ENCODE results near the gene UNCX.
A peak's percentile ranks its signal among the peaks of the same experiment; 100 is the strongest.

UNCX gene

GRCh38 chr7:1239803-1240516 lies 7.3 kb downstream of the UNCX start:
- no peak for DNase-seq (ENCODE audit: low read depth, low spot score)
- no peak overlapping the region for H3K4me3 ChIP-seq (ENCODE audit: low read length)

- no peak for DNase-seq (ENCODE audit: low read depth, low spot score)
Observed at GRCh38 chr7:1240517-1241257, 8.0 kb downstream of the UNCX start.

DNA sequence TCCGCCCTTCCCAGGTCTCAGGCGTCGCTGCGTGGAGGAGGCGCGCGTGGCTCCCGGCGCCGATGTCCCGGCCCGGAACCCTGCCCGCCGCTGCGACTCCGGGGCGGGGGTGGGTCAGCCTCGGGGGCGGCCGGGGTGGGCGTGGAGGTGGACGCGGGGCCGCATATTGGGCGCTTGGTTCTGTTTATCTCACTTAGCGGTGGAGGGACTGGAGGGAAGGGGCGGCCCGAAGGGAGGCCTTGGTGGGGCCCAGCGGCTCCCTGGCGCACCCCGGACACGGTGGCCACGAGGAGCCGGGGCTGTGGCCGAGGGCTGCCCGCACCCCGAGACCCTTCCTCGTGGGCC lies 8.6 kb downstream of the UNCX start:
- H3K4me3 ChIP-seq (ENCODE audit: low read length): no peak overlapping the region
- DNase-seq (ENCODE audit: low read depth, low spot score): no peak

More at GRCh38 chr7:1240517-1241257, 8.0 kb downstream of the UNCX start:
- no peak overlapping the region for H3K4me3 ChIP-seq (ENCODE audit: low read length)

- no peak overlapping the region for H3K4me3 ChIP-seq (ENCODE audit: low read length)
- no peak for DNase-seq (ENCODE audit: low read depth, low spot score)
Observed at GRCh38 chr7:1241603-1242255, 9.1 kb downstream of the UNCX start.

GRCh38 chr7:1242256-1242605 lies 9.6 kb downstream of the UNCX start:
- H3K4me3 ChIP-seq (ENCODE audit: low read length): no peak overlapping the region
- DNase-seq (ENCODE audit: low read depth, low spot score): no peak

- no peak for DNase-seq (ENCODE audit: low read depth, low spot score)
Observed at GRCh38 chr7:1242606-1243289, 10.1 kb downstream of the UNCX start.

GRCh38 chr7:1243290-1243963 lies 10.8 kb downstream of the UNCX start:
- DNase-seq (ENCODE audit: low read depth, low spot score): no peak
- no peak overlapping the region for H3K4me3 ChIP-seq (ENCODE audit: low read length)

More at GRCh38 chr7:1242606-1243289, 10.1 kb downstream of the UNCX start:
- H3K4me3 ChIP-seq (ENCODE audit: low read length): no peak overlapping the region

- no peak for DNase-seq (ENCODE audit: low read depth, low spot score)
- no peak overlapping the region for H3K4me3 ChIP-seq (ENCODE audit: low read length)
Observed at GRCh38 chr7:1243964-1244416, 11.3 kb downstream of the UNCX start.

DNA sequence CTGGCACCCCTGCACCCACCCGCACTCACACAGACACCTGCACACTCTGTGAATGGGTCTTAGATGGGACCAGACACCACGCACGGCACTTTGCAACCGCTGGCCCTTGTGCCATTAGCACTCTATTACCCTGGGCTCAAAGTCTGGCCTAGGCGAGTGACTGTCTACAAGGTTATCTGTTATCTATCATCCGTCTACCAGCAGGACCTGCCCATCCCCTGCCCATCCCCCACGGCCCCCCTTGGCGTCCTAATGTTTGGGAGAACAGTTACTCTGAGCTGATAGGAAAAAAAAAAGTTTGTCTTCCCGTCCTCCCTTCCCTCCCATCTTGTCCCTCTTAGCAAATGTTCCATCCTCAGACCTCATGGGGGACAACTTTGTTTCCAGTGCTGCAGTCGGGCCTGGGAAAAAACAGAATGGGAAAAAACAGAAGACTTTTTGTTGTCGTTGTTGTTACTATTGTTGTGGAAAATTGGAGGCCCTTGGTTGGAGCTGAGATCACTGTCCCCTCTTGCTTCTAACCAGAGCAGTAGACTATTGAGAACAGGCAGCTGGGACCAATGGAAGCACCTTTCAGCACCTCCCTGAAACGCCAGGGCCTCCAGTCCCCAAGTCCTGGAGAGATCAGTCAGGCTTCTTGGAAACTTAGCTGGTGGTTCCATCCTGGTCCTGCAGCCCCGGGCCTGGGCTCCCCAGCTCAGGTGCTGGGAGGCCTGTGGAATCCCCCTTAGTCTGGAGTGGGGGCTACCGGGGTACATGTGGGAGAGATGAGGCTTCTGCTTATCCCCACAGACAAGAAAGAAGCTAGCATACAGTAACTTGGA lies 12.2 kb downstream of the UNCX start:
- no peak overlapping the region for H3K4me3 ChIP-seq (ENCODE audit: low read length)
- DNase-seq (ENCODE audit: low read depth, low spot score): no peak

DNA sequence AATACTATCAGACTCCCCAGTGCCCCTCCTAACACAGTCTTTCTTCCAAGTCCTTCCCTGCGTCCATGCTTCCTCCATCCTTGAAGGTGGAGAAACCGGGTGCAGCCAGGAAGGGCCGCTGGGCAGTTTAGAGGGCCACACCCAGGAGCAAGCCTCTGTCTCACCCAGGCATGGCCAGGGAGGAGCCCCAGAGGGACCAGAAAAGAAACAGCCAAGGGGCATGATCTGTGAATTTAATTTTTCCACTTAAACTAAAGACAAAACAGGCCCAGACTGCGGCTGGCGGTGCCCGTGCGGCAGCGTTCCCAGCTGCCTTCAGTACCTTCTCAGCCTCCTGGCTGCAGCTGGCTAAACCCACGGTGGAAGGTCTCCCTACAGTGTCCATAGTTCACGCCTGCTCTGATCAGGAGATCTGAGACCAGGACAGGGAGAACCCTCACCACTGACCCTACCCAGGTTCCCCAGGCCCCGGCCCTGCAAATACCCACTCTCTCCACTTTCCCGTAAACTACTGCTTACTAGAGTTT lies 12.9 kb downstream of the UNCX start:
- DNase-seq (ENCODE audit: low read depth, low spot score): no peak

DNA sequence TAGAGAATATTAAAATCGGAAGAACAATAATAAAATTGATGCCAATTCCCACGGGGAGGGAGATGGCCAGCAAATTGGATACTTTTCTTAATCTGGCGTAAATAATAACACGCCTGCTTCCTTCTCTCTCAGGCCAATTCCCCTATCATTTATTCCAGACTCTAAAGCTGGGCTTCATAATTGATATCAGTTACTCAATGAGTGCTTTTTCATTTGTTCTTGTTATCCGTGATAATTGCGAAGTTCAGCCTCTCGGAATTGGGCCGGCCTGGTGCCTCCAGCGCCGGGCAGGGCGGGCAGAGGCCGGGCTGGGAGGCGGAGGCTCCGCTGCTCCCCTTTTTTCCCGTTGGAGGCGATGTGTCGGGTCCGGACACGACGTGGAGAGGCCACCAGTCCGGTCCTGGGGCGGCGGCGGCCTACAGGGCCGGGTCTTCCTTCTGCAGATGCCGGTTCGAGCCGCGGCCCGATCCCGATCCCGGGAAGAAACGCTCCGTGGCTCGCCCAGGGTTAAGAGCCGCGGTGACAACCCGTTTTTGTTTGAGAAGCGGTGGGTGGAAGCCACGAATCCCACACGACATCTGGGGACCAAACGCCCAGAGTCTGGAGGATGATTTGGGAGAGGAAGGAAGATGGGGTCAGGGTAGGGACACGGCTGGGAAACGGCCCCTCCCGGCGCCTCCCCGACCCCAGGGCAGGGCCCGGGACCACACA lies 13.6 kb downstream of the UNCX start:
- no peak overlapping the region for H3K4me3 ChIP-seq (ENCODE audit: low read length)
- no peak for DNase-seq (ENCODE audit: low read depth, low spot score)

More for the DNA sequence above, 12.9 kb downstream of the UNCX start:
- H3K4me3 ChIP-seq (ENCODE audit: low read length): no peak overlapping the region

DNA sequence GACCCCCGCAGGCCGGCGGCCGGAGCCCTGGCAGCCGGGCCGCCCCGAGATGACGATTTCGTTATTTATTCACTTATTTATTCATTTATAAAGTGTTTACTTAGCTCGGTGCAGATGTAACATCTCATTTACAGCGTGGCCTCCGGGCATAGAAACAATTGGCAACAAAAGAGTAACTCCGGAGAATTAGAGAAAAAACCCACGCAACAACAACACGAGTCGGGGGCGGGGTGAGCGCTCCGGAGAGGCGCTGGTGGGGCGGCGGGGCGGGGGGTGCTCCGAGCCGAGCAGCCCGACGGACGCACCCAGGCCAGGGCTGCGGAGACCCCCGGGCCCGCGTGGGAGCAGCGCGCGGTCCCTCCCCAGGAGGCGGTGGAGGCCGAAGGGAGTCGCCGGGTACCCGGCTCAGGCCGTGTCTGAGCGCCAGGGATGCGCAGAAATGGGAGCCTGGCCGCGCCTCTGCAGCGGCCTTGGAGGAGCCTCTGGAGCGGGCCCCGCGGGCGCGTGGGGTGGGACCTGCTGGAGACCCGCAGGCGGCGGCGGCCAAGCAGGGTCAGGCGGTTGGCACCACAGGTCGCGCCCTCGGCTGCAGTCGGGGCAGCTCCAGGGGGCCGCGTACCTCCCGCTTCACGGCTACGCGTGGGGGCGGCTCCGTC lies 14.3 kb downstream of the UNCX start:
- no peak overlapping the region for H3K4me3 ChIP-seq (ENCODE audit: low read length)
- DNase-seq (ENCODE audit: low read depth, low spot score): no peak

- H3K4me3 ChIP-seq (ENCODE audit: low read length): no peak overlapping the region
- DNase-seq (ENCODE audit: low read depth, low spot score): peak; percentile 17
Observed at GRCh38 chr7:1247527-1248041, 14.9 kb downstream of the UNCX start.

- no peak overlapping the region for H3K4me3 ChIP-seq (ENCODE audit: low read length)
- DNase-seq (ENCODE audit: low read depth, low spot score): no peak
Observed at GRCh38 chr7:1248143-1248915, 15.7 kb downstream of the UNCX start.

DNA sequence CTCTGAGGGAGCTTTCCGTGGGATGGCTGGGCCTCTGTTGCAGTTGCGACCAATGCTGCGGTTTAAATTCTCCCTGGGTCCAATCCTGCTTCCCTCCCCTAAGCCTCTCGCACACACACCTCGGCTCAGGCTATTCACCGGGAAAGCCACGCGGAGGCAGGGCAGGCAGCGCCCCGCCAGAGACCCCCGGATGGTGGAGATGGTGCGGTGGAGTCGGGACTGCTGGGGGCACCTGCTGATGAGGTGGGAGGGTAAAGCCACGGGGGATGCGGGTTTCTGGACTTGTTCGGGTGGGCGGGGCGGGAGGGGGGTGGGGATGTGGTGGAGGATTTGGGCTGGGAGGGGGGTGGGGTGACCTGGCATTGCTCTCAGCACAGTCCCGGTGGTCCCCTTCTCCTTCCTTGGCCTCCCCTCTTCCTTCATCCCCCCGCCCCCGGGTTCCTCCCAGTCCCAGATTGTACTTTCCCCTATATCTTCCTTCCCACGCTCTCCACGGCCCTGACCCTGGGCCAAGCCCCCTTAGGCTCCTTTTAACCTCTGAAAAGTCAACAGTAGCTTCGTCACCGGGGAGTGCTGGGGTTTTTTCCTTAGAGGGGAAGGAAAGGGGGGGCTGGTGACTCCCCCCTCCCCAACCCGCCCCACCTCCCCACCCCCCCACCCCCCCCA lies 16.4 kb downstream of the UNCX start:
- H3K4me3 ChIP-seq (ENCODE audit: low read length): no peak overlapping the region
- no peak for DNase-seq (ENCODE audit: low read depth, low spot score)

DNA sequence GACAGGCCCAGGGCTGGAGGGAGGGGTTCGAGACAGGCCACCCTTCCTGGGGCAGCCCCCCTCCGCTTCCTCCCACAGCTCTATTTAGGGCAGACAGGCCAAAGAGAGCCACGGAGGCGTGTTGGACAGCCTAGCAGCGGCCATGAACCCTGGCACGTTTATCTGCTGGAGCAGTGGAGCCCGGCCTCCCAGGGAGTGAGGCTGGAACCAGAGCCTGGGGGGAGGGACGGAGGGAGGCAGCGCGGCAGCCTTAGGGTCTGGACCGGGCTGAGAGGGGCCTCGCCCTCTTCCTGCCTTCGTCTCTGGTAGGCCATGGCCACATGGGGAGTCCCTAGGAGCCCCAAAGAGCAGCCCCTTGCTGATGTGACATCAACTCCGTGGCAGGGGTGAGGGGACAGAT lies 17.1 kb downstream of the UNCX start:
- no peak for DNase-seq (ENCODE audit: low read depth, low spot score)
- no peak overlapping the region for H3K4me3 ChIP-seq (ENCODE audit: low read length)
